ENCODE results near the gene PPP1R1A. TPM values are rescaled to one million over a fixed set of nuclear protein-coding genes. Genes with fewer than 3 reads are reported as not detected.

The PPP1R1A gene
- total and polyA plus RNA-seq, 9 of the 15 experiments (the other 6 are each of a cell fraction or from before 2014, with no cell fraction given) = not detected

DNA sequence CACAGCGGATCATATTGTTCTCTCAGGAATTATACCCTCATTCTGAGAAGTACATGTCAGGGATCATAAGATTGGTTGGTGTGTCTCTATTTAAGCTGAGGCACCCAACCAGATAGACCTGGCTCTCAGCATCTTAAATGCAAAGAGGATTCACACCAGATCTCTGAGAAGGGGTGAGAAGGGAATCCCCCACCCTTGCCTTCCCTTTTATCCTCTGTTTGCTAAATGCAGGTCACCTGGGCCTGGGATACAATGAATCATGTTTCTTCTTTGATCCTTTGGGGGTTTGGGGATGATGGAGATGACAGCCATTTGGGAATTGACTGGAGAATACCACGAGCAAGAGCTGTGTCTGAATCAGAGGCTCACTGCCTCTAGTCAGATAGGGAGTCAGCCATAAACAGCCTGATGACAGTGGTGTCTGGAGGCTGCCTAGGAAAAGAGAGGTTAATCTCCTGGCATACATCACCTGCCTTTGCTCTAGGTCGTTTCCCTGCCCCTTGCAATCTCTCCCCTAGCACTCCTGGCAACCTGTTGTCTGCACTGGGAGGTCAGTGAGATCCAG lies 50.2 kb downstream of the PPP1R1A start:
- Histone ChIP-seq H3K4me2 (ENCODE audit: insufficient read depth, low read length) (no peak overlapping the region), H2AFZ (ENCODE audit: low read depth, low read length) (no peak overlapping the region), H3K36me3 (ENCODE audit: control insufficient read depth, insufficient read depth, low read length) (peaks cover 3% of the 10 kb centered on the region; the same call in 2 of the 3 replicates), H3K27ac (ENCODE audit: extremely low read depth, low read depth, low read length) (no peak overlapping the region), H3K9me1 (ENCODE audit: control insufficient read depth, insufficient read depth, low read length) (no peaks in the 10 kb centered on the region), H3K79me2 (ENCODE audit: control insufficient read depth, insufficient read depth, low read length) (no peaks in the 10 kb centered on the region), H4K20me1 (replicated peaks; ENCODE audit: control insufficient read depth, insufficient read depth, low read length) (peaks cover 4% of the 10 kb centered on the region; the same call in 1 of the 2 replicates), H3K27me3 (ENCODE audit: control insufficient read depth in 2 of 2, insufficient read depth in 2 of 2, low read length in 2 of 2) (peaks cover 0 to 4% of the 10 kb centered on the region in 2 experiments; a peak in 1 of 5 replicates), H3K4me3 (no peak overlapping the region), H3K9ac (ENCODE audit: insufficient read depth in 1 of 2, low read depth in 2 of 2, low read length in 2 of 2) (no peak overlapping the region), H3K9me3 (replicated peaks; ENCODE audit: control insufficient read depth, insufficient read depth, low read depth, low read length) (no peaks in the 10 kb centered on the region), H3K4me1 (replicated peaks in 1 of 2; ENCODE audit: control insufficient read depth in 2 of 2, insufficient read depth in 2 of 2, low read length in 2 of 2) (no peaks in the 10 kb centered on the region)
- POLR2A ChIA-PET = interaction anchor here (0.6 to 1.1 kb wide), 4 partner anchors 9 to 22 kb away, joined by 3 to 4 read pairs (median 3); no protein-coding TSS in a partner anchor
- FAIRE-seq = no peak
- in situ Hi-C loops (cut with MboI) = no loop called here
- no peak for DNase-seq (ENCODE audit: extremely low read depth in 1 of 4, low spot score in 3 of 4)
- 10% methylated on average over 3 of the region's 3 CpGs for WGBS (ENCODE audit: insufficient coverage, low coverage, missing lambda C conversion rate)
- intact Hi-C loops (cut with micrococcal nuclease) = no loop called here
- no peak for ATAC-seq
- CTCF ChIA-PET (ENCODE audit: low intra/inter-chr PET ratio) = no interaction called here
- no TSS peak for BruUV-seq (replicated peaks)
- TF ChIP-seq SPI1 (IDR thresholded peaks at IDR 0.05; ENCODE audit: borderline replicate concordance, low read depth, low read length) (no peak), LCOR (CRISPR knock-in tag; IDR thresholded peaks at IDR 0.05) (no peak), C11orf30 (IDR thresholded peaks at IDR 0.05; ENCODE audit: low read depth) (no peak), ZNF778 (CRISPR knock-in tag; IDR thresholded peaks at IDR 0.05) (no peak), ZEB2 (IDR thresholded peaks at IDR 0.05) (no peak), TCFL5 (CRISPR knock-in tag; conservative IDR thresholded peaks at IDR 0.05) (no peak), PRPF4 (IDR thresholded peaks at IDR 0.05; ENCODE audit: insufficient read depth, low read depth, low read length, poor library complexity, severe bottlenecking) (no peak), BRF1 (IDR thresholded peaks at IDR 0.05; ENCODE audit: borderline replicate concordance, extremely low read depth, insufficient read length) (no peak), RCOR1 (IDR thresholded peaks at IDR 0.05; ENCODE audit: borderline replicate concordance in 1 of 2, low read depth in 2 of 2, low read length in 2 of 2) (no peak), WHSC1 (IDR thresholded peaks at IDR 0.05; ENCODE audit: low read length) (no peak), NRF1 (conservative IDR thresholded peaks at IDR 0.05 in 1 of 2, IDR thresholded peaks at IDR 0.05 in 1 of 2) (no peak), SMAD2 (IDR thresholded peaks at IDR 0.05; ENCODE audit: low read depth, low read length) (no peak), PHF20 (IDR thresholded peaks at IDR 0.05; ENCODE audit: partially characterized antibody) (no peak), ZNF583 (CRISPR knock-in tag; IDR thresholded peaks at IDR 0.05) (no peak), CBX8 (IDR thresholded peaks at IDR 0.05; ENCODE audit: borderline replicate concordance, extremely low read depth, low read depth, low read length, poor library complexity, severe bottlenecking) (no peak), NCOA1 (IDR thresholded peaks at IDR 0.05; ENCODE audit: low read depth) (no peak)
- TF ChIP-seq, protein P1, sequence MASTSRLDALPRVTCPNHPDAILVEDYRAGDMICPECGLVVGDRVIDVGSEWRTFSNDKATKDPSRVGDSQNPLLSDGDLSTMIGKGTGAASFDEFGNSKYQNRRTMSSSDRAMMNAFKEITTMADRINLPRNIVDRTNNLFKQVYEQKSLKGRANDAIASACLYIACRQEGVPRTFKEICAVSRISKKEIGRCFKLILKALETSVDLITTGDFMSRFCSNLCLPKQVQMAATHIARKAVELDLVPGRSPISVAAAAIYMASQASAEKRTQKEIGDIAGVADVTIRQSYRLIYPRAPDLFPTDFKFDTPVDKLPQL (IDR thresholded peaks at IDR 0.05; ENCODE audit: extremely low read depth, insufficient read length) = no peak
- TF ChIP-seq, protein P2, sequence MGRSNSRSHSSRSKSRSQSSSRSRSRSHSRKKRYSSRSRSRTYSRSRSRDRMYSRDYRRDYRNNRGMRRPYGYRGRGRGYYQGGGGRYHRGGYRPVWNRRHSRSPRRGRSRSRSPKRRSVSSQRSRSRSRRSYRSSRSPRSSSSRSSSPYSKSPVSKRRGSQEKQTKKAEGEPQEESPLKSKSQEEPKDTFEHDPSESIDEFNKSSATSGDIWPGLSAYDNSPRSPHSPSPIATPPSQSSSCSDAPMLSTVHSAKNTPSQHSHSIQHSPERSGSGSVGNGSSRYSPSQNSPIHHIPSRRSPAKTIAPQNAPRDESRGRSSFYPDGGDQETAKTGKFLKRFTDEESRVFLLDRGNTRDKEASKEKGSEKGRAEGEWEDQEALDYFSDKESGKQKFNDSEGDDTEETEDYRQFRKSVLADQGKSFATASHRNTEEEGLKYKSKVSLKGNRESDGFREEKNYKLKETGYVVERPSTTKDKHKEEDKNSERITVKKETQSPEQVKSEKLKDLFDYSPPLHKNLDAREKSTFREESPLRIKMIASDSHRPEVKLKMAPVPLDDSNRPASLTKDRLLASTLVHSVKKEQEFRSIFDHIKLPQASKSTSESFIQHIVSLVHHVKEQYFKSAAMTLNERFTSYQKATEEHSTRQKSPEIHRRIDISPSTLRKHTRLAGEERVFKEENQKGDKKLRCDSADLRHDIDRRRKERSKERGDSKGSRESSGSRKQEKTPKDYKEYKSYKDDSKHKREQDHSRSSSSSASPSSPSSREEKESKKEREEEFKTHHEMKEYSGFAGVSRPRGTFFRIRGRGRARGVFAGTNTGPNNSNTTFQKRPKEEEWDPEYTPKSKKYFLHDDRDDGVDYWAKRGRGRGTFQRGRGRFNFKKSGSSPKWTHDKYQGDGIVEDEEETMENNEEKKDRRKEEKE (IDR thresholded peaks at IDR 0.05; ENCODE audit: borderline replicate concordance in 1 of 2, control insufficient read depth in 1 of 2, low read depth in 2 of 2, low read length in 1 of 2) = no peak
